Dendritic cell treated with granulocyte-macrophage colony-stimulating factor and Interleukin-4, amounts not matched to agents 40 ng/mL and 50 ng/mL, for 4 days (primary cell): ENCODE results near the gene LETMD1.
"Not testable (repeated sequence)": the region's sequence is repeated elsewhere in the genome, so short reads cannot be mapped to it uniquely, and the experiment has no call there.

Experiments
- H3K27ac Mint-ChIP-seq: one replicate; pipeline ENCODE4 v1.8.0; 2022; ENCODE audit warnings: mild to moderate bottlenecking, mixed read lengths
- H3K27me3 Mint-ChIP-seq: one replicate; pipeline ENCODE4 v1.8.0; 2022; ENCODE audit warnings: mild to moderate bottlenecking, mixed read lengths
- H3K36me3 Mint-ChIP-seq: one replicate; pipeline ENCODE4 v1.8.0; 2022; ENCODE audit warnings: low read depth, mixed read lengths
- H3K4me1 Mint-ChIP-seq: one replicate; pipeline ENCODE4 v1.8.0; 2022; ENCODE audit warnings: low read depth, mixed read lengths
- H3K4me3 Mint-ChIP-seq: one replicate; pipeline ENCODE4 v1.8.0; 2022; ENCODE audit warnings: mild to moderate bottlenecking, moderate library complexity, mixed read lengths
- H3K9me3 Mint-ChIP-seq: one replicate; pipeline ENCODE4 v1.8.0; 2022; ENCODE audit warnings: mixed read lengths
- intact Hi-C: fragments of 100-400 bp; cut with micrococcal nuclease; formaldehyde crosslinking; loops from one replicate; pipeline ENCODE4 v1.15.0; 2022

LETMD1 gene

GRCh38 chr12:51047655-51048540 is at the start of gene LETMD1:
TSS of gene LETMD1 (plus strand) at chr12:51048327. CDS start at chr12:51048357, 30 bp downstream.
- peak within 1 kb of the TSS; percentile 98 for H3K4me3 Mint-ChIP-seq
- H3K27me3 Mint-ChIP-seq: no peaks in the 10 kb centered on the region

GRCh38 chr12:50999093-50999492 is 49.0 kb upstream of the LETMD1 start:
- Mint-ChIP-seq H3K27ac (peak overlapping the region; percentile 53), H3K9me3 (no peaks in the 10 kb centered on the region), H3K4me3 (no peak overlapping the region), H3K36me3 (peaks cover 100% of the 10 kb centered on the region), H3K4me1 (peaks cover 25% of the 10 kb centered on the region), H3K27me3 (no peaks in the 10 kb centered on the region)
- intact Hi-C loops: no loop called here

More at GRCh38 chr12:51047655-51048540, at the start of gene LETMD1:
- H3K36me3 Mint-ChIP-seq: peaks cover 36% of the 10 kb centered on the region
- intact Hi-C loops: loop anchor here (1.0 kb wide), 1 partner anchor 35 kb away; the partner anchor contains the start of gene CSRNP2
- no peaks in the 10 kb centered on the region for H3K9me3 Mint-ChIP-seq
- peak within 1 kb of the TSS; percentile 90 for H3K27ac Mint-ChIP-seq
- peaks cover 18% of the 10 kb centered on the region for H3K4me1 Mint-ChIP-seq

GRCh38 chr12:51000245-51000644 is 47.9 kb upstream of the LETMD1 start:
- Mint-ChIP-seq H3K4me1 (peaks cover 36% of the 10 kb centered on the region), H3K4me3 (no peak overlapping the region), H3K9me3 (no peaks in the 10 kb centered on the region), H3K27me3 (no peaks in the 10 kb centered on the region), H3K36me3 (peaks cover 100% of the 10 kb centered on the region), H3K27ac (no peak overlapping the region)
- intact Hi-C loops: no loop called here

- Mint-ChIP-seq H3K36me3 (peaks cover 100% of the 10 kb centered on the region), H3K4me1 (peaks cover 50% of the 10 kb centered on the region), H3K27me3 (no peaks in the 10 kb centered on the region), H3K27ac (peak overlapping the region; percentile 17), H3K4me3 (no peak overlapping the region), H3K9me3 (no peaks in the 10 kb centered on the region)
- intact Hi-C loops: no loop called here
Measured at GRCh38 chr12:51001799-51002198, 46.3 kb upstream of the LETMD1 start.

GRCh38 chr12:51004504-51004903 is 43.6 kb upstream of the LETMD1 start:
- no peaks in the 10 kb centered on the region for H3K27me3 Mint-ChIP-seq
- H3K27ac Mint-ChIP-seq: no peak overlapping the region
- H3K9me3 Mint-ChIP-seq: no peaks in the 10 kb centered on the region
- peaks cover 97% of the 10 kb centered on the region for H3K36me3 Mint-ChIP-seq
- intact Hi-C loops: no loop called here
- H3K4me3 Mint-ChIP-seq: no peak overlapping the region
- peaks cover 61% of the 10 kb centered on the region for H3K4me1 Mint-ChIP-seq

GRCh38 chr12:51005030-51005429 is 43.1 kb upstream of the LETMD1 start:
- Mint-ChIP-seq H3K4me1 (peaks cover 64% of the 10 kb centered on the region), H3K27ac (no peak overlapping the region), H3K9me3 (no peaks in the 10 kb centered on the region), H3K4me3 (no peak overlapping the region), H3K36me3 (peaks cover 95% of the 10 kb centered on the region), H3K27me3 (no peaks in the 10 kb centered on the region)
- intact Hi-C loops: loop anchor here (5.0 kb wide), 1 partner anchor 78 kb away; a partner anchor contains a TSS

- Mint-ChIP-seq H3K27ac (no peak overlapping the region), H3K9me3 (no peaks in the 10 kb centered on the region), H3K36me3 (peaks cover 91% of the 10 kb centered on the region), H3K27me3 (no peaks in the 10 kb centered on the region), H3K4me1 (peaks cover 70% of the 10 kb centered on the region), H3K4me3 (no peak overlapping the region)
- intact Hi-C loops: loop anchor here (5.0 kb wide), 1 partner anchor 78 kb away; a partner anchor contains a TSS
Measured at GRCh38 chr12:51005671-51006070, 42.5 kb upstream of the LETMD1 start.

- H3K36me3 Mint-ChIP-seq: peaks cover 63% of the 10 kb centered on the region
- peak overlapping the region; percentile 96 for H3K27ac Mint-ChIP-seq
- intact Hi-C loops: loop anchor here (2.0 to 5.0 kb wide), 2 partner anchors 16 to 81 kb away; a partner anchor contains a TSS
- no peaks in the 10 kb centered on the region for H3K27me3 Mint-ChIP-seq
- H3K9me3 Mint-ChIP-seq: no peaks in the 10 kb centered on the region
- peak overlapping the region; percentile 87 for H3K4me3 Mint-ChIP-seq
- H3K4me1 Mint-ChIP-seq: peaks cover 84% of the 10 kb centered on the region
Measured at GRCh38 chr12:51008329-51009055, 39.6 kb upstream of the LETMD1 start.

GRCh38 chr12:51009056-51009440 is 39.1 kb upstream of the LETMD1 start:
- H3K4me1 Mint-ChIP-seq: peaks cover 82% of the 10 kb centered on the region
- peaks cover 57% of the 10 kb centered on the region for H3K36me3 Mint-ChIP-seq
- H3K27ac Mint-ChIP-seq: peak overlapping the region; percentile 96
- intact Hi-C loops: loop anchor here (2.0 to 5.0 kb wide), 2 partner anchors 16 to 82 kb away; a partner anchor contains a TSS
- H3K9me3 Mint-ChIP-seq: no peaks in the 10 kb centered on the region
- peak overlapping the region; percentile 87 for H3K4me3 Mint-ChIP-seq
- no peaks in the 10 kb centered on the region for H3K27me3 Mint-ChIP-seq

GRCh38 chr12:51011955-51012354 is 36.2 kb upstream of the LETMD1 start:
- Mint-ChIP-seq H3K27me3 (no peaks in the 10 kb centered on the region), H3K4me1 (peaks cover 55% of the 10 kb centered on the region), H3K9me3 (no peaks in the 10 kb centered on the region)

GRCh38 chr12:51012570-51013236 is 35.4 kb upstream of the LETMD1 start:
- H3K27me3 Mint-ChIP-seq: no peaks in the 10 kb centered on the region
- intact Hi-C loops: no loop called here
- H3K27ac Mint-ChIP-seq: peak overlapping the region; percentile 96
- H3K36me3 Mint-ChIP-seq: peaks cover 21% of the 10 kb centered on the region
- no peaks in the 10 kb centered on the region for H3K9me3 Mint-ChIP-seq
- peaks cover 56% of the 10 kb centered on the region for H3K4me1 Mint-ChIP-seq
- peak overlapping the region; percentile 1 for H3K4me3 Mint-ChIP-seq

More at GRCh38 chr12:51011955-51012354, 36.2 kb upstream of the LETMD1 start:
- intact Hi-C loops: no loop called here
- Mint-ChIP-seq H3K4me3 (peak overlapping the region; percentile 9), H3K36me3 (peaks cover 28% of the 10 kb centered on the region), H3K27ac (peak overlapping the region; percentile 96)

- peaks cover 14% of the 10 kb centered on the region for H3K36me3 Mint-ChIP-seq
- H3K27ac Mint-ChIP-seq: peak overlapping the region; percentile 96
- intact Hi-C loops: no loop called here
- peaks cover 54% of the 10 kb centered on the region for H3K4me1 Mint-ChIP-seq
- no peaks in the 10 kb centered on the region for H3K9me3 Mint-ChIP-seq
- H3K4me3 Mint-ChIP-seq: no peak overlapping the region
- no peaks in the 10 kb centered on the region for H3K27me3 Mint-ChIP-seq
Measured at GRCh38 chr12:51013441-51013840, 34.7 kb upstream of the LETMD1 start.

- H3K4me3 Mint-ChIP-seq, intact Hi-C loops, H3K27me3 Mint-ChIP-seq, H3K9me3 Mint-ChIP-seq, H3K36me3 Mint-ChIP-seq, H3K27ac Mint-ChIP-seq: not testable (repeated sequence)
- H3K4me1 Mint-ChIP-seq: peaks cover 49% of the 10 kb centered on the region
Measured at GRCh38 chr12:51014467-51014866, 33.7 kb upstream of the LETMD1 start.
